ENCODE measurements around the gene PARP15. TPM values are rescaled to one million over a fixed set of nuclear protein-coding genes. Genes with fewer than 3 reads are reported as not detected.
A peak's percentile ranks its signal among the peaks of the same experiment; 100 is the strongest.

The PARP15 gene
- total RNA-seq, 1 donor from 2014 or later, result 0.27 TPM

DNA sequence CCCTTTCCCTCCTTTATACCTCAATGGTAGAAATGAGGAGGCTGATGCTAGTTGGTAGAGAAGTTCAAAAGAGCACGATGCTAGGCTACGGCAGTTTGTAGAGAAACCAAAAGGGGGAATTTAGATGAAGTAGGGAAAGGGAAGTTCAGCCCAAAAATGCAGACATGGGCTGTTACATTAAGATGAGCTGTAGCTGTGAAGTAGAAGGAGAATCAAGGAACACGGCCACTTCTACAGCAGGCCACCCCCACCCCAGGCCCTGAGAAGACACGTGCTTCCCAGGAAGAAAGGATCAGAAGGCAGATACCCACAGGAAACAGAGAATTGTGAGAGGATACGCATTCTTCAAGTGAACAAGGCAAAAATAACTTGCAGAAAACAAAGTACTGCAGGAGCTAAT, 101.1 kb downstream of the PARP15 start:
- no peak for DNase-seq (ENCODE audit: low spot score in 2 of 2, unreplicated experiment in 2 of 2)
- TF ChIP-seq, protein P1, sequence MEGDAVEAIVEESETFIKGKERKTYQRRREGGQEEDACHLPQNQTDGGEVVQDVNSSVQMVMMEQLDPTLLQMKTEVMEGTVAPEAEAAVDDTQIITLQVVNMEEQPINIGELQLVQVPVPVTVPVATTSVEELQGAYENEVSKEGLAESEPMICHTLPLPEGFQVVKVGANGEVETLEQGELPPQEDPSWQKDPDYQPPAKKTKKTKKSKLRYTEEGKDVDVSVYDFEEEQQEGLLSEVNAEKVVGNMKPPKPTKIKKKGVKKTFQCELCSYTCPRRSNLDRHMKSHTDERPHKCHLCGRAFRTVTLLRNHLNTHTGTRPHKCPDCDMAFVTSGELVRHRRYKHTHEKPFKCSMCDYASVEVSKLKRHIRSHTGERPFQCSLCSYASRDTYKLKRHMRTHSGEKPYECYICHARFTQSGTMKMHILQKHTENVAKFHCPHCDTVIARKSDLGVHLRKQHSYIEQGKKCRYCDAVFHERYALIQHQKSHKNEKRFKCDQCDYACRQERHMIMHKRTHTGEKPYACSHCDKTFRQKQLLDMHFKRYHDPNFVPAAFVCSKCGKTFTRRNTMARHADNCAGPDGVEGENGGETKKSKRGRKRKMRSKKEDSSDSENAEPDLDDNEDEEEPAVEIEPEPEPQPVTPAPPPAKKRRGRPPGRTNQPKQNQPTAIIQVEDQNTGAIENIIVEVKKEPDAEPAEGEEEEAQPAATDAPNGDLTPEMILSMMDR (IDR thresholded peaks at IDR 0.05; ENCODE audit: unreplicated experiment), result no peak
- Mint-ChIP-seq H3K9me3 (no peaks in the 10 kb centered on the region), H3K27me3 (ENCODE audit: low read depth) (no peaks in the 10 kb centered on the region), H3K4me3 (no peak overlapping the region), H3K4me1 (peaks cover 37% of the 10 kb centered on the region), H3K36me3 (no peaks in the 10 kb centered on the region), H3K27ac (no peak overlapping the region)

DNA sequence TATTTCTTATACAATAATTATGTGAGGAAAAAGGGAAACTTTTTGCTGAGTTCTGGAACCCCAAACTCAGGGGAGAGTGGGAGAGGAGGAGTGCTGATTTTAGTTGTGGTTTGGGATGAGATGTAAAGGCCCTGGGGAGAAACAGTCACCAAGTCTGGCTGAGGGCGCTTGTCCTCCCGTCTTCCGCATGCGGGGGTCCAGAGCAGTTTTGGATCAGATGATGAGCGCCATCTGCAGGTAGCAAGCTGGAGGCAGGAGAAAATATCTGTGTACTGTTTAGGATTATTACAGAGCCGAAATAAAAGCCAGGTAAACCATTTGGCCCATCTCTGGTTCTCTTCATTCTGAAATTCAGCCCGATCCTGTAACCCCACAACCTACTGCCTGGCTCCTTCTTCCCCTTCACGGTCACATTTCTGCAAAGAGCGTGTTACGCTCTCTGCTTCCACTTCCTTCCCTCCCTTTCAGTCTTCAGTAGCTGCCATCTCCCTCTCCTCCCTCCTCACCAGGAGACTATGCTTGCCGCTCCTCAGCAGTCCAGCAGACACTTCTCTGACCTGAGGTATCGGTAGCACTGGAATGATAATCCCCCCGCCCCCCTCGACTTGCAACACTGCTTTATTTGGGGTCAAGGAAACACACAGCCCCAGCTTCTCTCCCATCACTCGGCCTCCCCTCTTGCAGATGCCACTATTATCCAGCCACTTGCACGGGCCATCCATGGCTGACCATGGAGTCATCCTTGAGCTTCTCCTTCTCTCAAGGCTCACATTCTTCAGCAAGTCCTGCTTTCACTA, 101.8 kb downstream of the PARP15 start:
- Mint-ChIP-seq H3K27ac (peak overlapping the region; percentile 94), H3K4me3 (peak overlapping the region; percentile 87), H3K36me3 (no peaks in the 10 kb centered on the region), H3K4me1 (peaks cover 37% of the 10 kb centered on the region), H3K27me3 (ENCODE audit: low read depth) (no peaks in the 10 kb centered on the region), H3K9me3 (no peaks in the 10 kb centered on the region)
- TF ChIP-seq, protein P1 (IDR thresholded peaks at IDR 0.05; ENCODE audit: unreplicated experiment), result peak; percentile 70
- DNase-seq (ENCODE audit: low spot score in 2 of 2, unreplicated experiment in 2 of 2), result peak; percentile 34 to 76

DNA sequence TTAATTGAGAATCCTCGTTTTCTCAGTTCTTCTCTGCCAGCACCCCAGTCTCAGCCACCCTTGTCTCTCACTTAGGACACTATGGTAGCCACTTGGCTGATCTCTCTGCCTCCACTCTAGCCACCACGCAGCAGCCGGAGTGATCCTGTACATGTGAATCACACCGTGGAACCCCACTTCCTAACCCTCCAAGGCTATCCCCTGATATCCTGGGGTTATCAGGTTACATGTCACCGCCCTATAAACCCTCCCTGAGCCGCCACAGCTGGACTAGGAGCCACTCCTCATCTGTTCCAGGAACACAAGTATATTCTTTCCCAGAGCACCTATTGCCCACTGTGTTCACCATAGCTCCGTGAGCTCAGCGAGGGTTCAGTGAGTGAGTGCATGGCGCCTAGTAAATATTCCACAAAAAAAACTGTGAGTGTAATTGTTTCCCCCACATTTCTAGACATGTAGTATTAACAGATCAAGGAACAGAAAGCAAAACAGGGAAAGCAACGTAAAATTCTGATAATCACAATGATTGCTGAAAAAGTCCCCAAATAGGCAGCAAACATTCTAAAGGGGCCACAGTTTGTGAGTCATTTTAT, 102.5 kb downstream of the PARP15 start:
- no peak for DNase-seq (ENCODE audit: low spot score in 2 of 2, unreplicated experiment in 2 of 2)
- no peaks in the 10 kb centered on the region for H3K27me3 Mint-ChIP-seq (ENCODE audit: low read depth)
- H3K27ac Mint-ChIP-seq, result peak overlapping the region; percentile 94
- peaks cover under 1% of the 10 kb centered on the region for H3K36me3 Mint-ChIP-seq
- TF ChIP-seq, protein P1 (IDR thresholded peaks at IDR 0.05; ENCODE audit: unreplicated experiment), result no peak
- H3K4me3 Mint-ChIP-seq, result peak overlapping the region; percentile 87
- peaks cover 37% of the 10 kb centered on the region for H3K4me1 Mint-ChIP-seq
- no peaks in the 10 kb centered on the region for H3K9me3 Mint-ChIP-seq

DNA sequence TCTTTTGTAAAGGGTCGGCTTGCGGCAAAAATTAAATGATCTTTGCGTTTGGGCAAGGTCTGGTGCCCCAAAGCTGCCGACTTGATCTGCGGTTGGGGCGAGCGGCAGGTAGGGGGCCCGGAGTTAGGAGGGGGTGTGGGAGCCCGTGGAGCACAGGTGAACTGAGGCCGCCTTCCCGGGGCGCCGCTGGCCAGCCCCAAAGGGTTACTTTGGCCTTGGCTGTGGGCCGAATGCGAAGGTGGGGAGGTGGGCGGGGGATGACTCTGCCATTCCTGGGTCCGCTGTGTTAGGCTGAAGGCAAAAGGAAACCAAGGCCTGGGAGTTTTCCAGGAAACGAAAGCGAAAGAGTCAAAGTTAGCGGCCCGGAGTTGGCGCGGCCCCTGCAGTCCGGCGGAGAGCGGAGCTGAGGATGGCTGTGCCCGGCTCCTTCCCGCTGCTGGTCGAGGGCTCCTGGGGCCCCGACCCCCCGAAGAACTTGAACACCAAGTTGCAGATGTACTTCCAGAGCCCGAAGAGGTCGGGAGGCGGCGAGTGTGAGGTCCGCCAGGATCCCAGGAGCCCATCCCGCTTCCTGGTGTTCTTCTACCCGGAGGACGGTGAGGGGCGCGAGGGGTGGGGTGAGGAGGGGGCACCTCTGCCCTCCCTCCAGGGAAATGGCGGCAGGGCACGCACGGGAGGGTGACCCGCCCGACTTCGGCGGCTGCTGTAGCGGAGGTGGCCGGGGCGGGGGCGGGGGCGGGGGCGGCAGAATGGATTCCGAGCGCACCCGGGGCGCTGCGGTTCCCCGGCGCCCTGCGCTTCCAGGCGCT, 103.2 kb downstream of the PARP15 start, which contains the start of gene PARP14:
PARP14 (plus strand) TSS at position 365 of the 809 bp plus-strand sequence; CDS start at position 410, 45 bp downstream.
- H3K4me3 Mint-ChIP-seq, result peak within 1 kb of the TSS; percentile 87

More for the DNA sequence above, 103.2 kb downstream of the PARP15 start, which contains the start of gene PARP14:
- peak; percentile 23 to 64 for DNase-seq (ENCODE audit: low spot score in 2 of 2, unreplicated experiment in 2 of 2)
- Mint-ChIP-seq H3K27me3 (ENCODE audit: low read depth) (no peaks in the 10 kb centered on the region), H3K27ac (peak within 1 kb of the TSS; percentile 94), H3K36me3 (peaks cover 4% of the 10 kb centered on the region), H3K9me3 (no peaks in the 10 kb centered on the region), H3K4me1 (peaks cover 37% of the 10 kb centered on the region)
- TF ChIP-seq, protein P1 (IDR thresholded peaks at IDR 0.05; ENCODE audit: unreplicated experiment), result no peak
